HEK293 (cell line): ENCODE measurements around the gene ZDHHC24.

Experiments used
- CTCF ChIA-PET: fragments of 350-600 bp; formaldehyde crosslinking; extraction: SDS; loops from one replicate; lab custom pipeline; 2021; ENCODE audit warnings: antibody characterized with exemption; lab: Yijun Ruan, JAX
- POLR2A ChIA-PET: fragments of 300-600 bp; formaldehyde crosslinking; extraction: SDS; loops from one replicate; lab custom pipeline; 2020; ENCODE audit warnings: antibody characterized with exemption, inconsistent platforms; lab: Yijun Ruan, JAX
- H3K27ac ChIP-seq: fragments of 200-500 bp; sonication (Bioruptor generic); 2 replicates; pipeline ENCODE4 v1.5.1; 2014; ENCODE audit warnings: low read depth, low read length, control low read depth, inconsistent platforms; ENCODE audit errors: extremely low read depth
- H3K36me3 ChIP-seq, 2 experiments: fragments of 200-500 bp in 1 of 2; sonication (Bioruptor generic) in 1 of 2; 1 replicate in 1 of 2; 2 replicates in 1 of 2; pipeline ENCODE4 v1.5.1; 2014 to 2017; ENCODE audit warnings: inconsistent platforms in 2 of 2, low read length in 2 of 2; ENCODE audit not compliant: control insufficient read depth in 2 of 2, insufficient read depth in 1 of 2
- H3K4me1 ChIP-seq: fragments of 200-500 bp; sonication (Bioruptor generic); 2 replicates; pipeline ENCODE4 v1.5.1; 2014; ENCODE audit warnings: mild to moderate bottlenecking, low read length, inconsistent platforms; ENCODE audit not compliant: control insufficient read depth, insufficient read depth
- H3K4me3 ChIP-seq: 2 replicates; pipeline ENCODE4 v1.5.1; 2011; ENCODE audit warnings: low read depth, mild to moderate bottlenecking, control low read depth, low read length, moderate library complexity
- H3K9me3 ChIP-seq: fragments of 200-500 bp; sonication (Bioruptor generic); 2 replicates; pipeline ENCODE4 v1.5.1; 2014; ENCODE audit warnings: low read depth, low read length, inconsistent platforms; ENCODE audit not compliant: control insufficient read depth, insufficient read depth
- BCL11B ChIP-seq: fragments of 450-650 bp; formaldehyde crosslinking; IDR thresholded peaks from 2 replicates; pipeline ENCODE4 v1.5.1; 2016; ENCODE audit warnings: low read depth, missing biosample characterization, missing genetic modification characterization
- REST ChIP-seq: fragments of 450-650 bp; formaldehyde crosslinking; IDR thresholded peaks from 2 replicates; pipeline ENCODE4 v1.5.1; 2016; ENCODE audit warnings: missing biosample characterization, missing genetic modification characterization
- SCRT1 ChIP-seq: fragments of 450-650 bp; formaldehyde crosslinking; IDR thresholded peaks from 2 replicates; pipeline ENCODE4 v1.5.1; 2016; ENCODE audit warnings: missing biosample characterization, missing genetic modification characterization, borderline replicate concordance
- SCRT2 ChIP-seq: fragments of 450-650 bp; formaldehyde crosslinking; IDR thresholded peaks from 2 replicates; pipeline ENCODE4 v1.5.1; 2016; ENCODE audit warnings: missing biosample characterization, missing genetic modification characterization
- ZBTB20 ChIP-seq: fragments of 450-650 bp; formaldehyde crosslinking; IDR thresholded peaks from 2 replicates; pipeline ENCODE4 v1.5.1; 2016; ENCODE audit warnings: missing biosample characterization, missing genetic modification characterization
- ZFHX2 ChIP-seq: fragments of 450-650 bp; formaldehyde crosslinking; conservative IDR thresholded peaks from 2 replicates; pipeline ENCODE4 v1.5.1; 2016; ENCODE audit warnings: missing biosample characterization, missing genetic modification characterization
- ZFP69B ChIP-seq: fragments of 450-650 bp; formaldehyde crosslinking; IDR thresholded peaks from 2 replicates; pipeline ENCODE4 v1.5.1; 2016; ENCODE audit warnings: missing biosample characterization, missing genetic modification characterization
- ZNF10 ChIP-seq: fragments of 450-650 bp; formaldehyde crosslinking; IDR thresholded peaks from 2 replicates; pipeline ENCODE4 v1.5.1; 2017; ENCODE audit warnings: missing biosample characterization, missing genetic modification characterization
- ZNF184 ChIP-seq: fragments of 450-650 bp; IDR thresholded peaks from 2 replicates; pipeline ENCODE4 v1.5.1; 2018; ENCODE audit warnings: missing biosample characterization, mild to moderate bottlenecking, missing genetic modification characterization
- ZNF280D ChIP-seq: fragments of 450-650 bp; formaldehyde crosslinking; IDR thresholded peaks from 2 replicates; pipeline ENCODE4 v1.5.1; 2016; ENCODE audit warnings: missing biosample characterization, missing genetic modification characterization
- ZNF311 ChIP-seq: fragments of 450-650 bp; formaldehyde crosslinking; IDR thresholded peaks from 2 replicates; pipeline ENCODE4 v1.5.1; 2017; ENCODE audit warnings: missing biosample characterization, missing genetic modification characterization, borderline replicate concordance
- ZNF335 ChIP-seq: fragments of 450-650 bp; formaldehyde crosslinking; conservative IDR thresholded peaks from 2 replicates; pipeline ENCODE4 v1.5.1; 2016; ENCODE audit warnings: missing biosample characterization, missing genetic modification characterization
- ZNF530 ChIP-seq: fragments of 450-650 bp; formaldehyde crosslinking; IDR thresholded peaks from 2 replicates; pipeline ENCODE4 v1.5.1; 2016; ENCODE audit warnings: low read depth, missing biosample characterization, missing genetic modification characterization
- ZNF621 ChIP-seq: fragments of 450-650 bp; formaldehyde crosslinking; IDR thresholded peaks from 2 replicates; pipeline ENCODE4 v1.5.1; 2017; ENCODE audit warnings: missing biosample characterization, missing genetic modification characterization
- ZNF837 ChIP-seq: fragments of 450-650 bp; formaldehyde crosslinking; IDR thresholded peaks from 2 replicates; pipeline ENCODE4 v1.5.1; 2016; ENCODE audit warnings: missing biosample characterization, missing genetic modification characterization
- TF ChIP-seq, protein P1 (sequence below): fragments of 450-650 bp; formaldehyde crosslinking; IDR thresholded peaks from 2 replicates; pipeline ENCODE4 v1.5.1; 2016; ENCODE audit warnings: missing biosample characterization, missing genetic modification characterization
- TF ChIP-seq, protein P2 (sequence below): fragments of 450-650 bp; formaldehyde crosslinking; IDR thresholded peaks from 2 replicates; pipeline ENCODE4 v1.5.1; 2016; ENCODE audit warnings: missing biosample characterization, missing genetic modification characterization

ZDHHC24 gene

DNA sequence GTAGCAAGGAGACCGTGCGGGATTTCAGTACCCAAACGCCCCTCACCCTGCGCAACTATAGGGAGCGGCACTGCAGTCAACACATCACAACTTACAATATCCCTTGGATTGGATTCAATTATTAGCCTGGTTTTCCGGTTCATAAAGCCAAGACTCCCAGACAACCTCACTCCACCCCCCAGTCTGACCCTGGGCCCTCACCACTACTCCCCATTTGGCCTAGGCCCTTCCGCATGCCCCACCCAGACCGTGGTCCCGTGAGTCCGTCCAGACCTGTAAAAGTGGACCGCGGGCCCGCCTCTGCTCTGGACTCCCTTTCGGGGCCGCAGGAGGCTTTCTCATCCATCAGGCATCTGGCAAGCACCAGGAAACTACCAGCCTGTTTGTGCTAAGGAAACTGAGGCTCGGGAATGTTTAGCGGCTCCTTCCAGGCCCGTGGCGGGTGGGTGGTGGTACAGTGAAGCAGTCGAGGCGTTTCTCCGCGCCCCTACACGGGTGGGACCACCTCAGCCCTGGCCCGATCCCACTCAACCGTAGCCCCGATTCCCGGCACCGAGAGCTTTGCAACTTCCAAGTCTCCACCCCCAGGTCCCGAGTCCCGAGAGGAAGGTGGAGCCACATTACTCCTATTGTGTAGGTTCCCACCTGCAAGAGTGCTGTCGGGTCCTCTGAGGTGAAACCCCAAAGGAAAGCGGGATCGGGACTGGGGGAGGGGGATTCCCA is 66.3 kb downstream of the ZDHHC24 start:
- Histone ChIP-seq H3K4me3 (peak overlapping the region; percentile 73), H3K9me3 (no peaks in the 10 kb centered on the region), H3K27ac (peak overlapping the region; percentile 77), H3K36me3 (peaks cover 0 to 27% of the 10 kb centered on the region in 2 experiments; a peak in 2 of 3 replicates), H3K4me1 (no peaks in the 10 kb centered on the region)
- POLR2A ChIA-PET = interaction anchor here (1.0 to 3.6 kb wide), 16 partner anchors 11 to 376 kb away, joined by 3 to 64 read pairs (median 5); partner anchors contain the start of genes ACTN3, BBS1, MRPL11 and PELI3
- CTCF ChIA-PET = interaction anchor here (0.6 to 2.6 kb wide), 10 partner anchors 10 to 230 kb away, joined by 3 to 20 read pairs (median 4); partner anchors contain the start of genes MRPL11 and RBM4B
- TF ChIP-seq SCRT2 (tag by site-specific recombination) (peak; percentile 83; the same call in 1 of the 2 replicates), ZNF311 (no peak), REST (no peak), BCL11B (tag by site-specific recombination) (no peak), ZNF335 (tag by site-specific recombination) (peak; percentile 6; the same call in 1 of the 2 replicates), ZNF184 (tag by site-specific recombination) (no peak), ZBTB20 (peak; percentile 83), ZFP69B (tag by site-specific recombination) (peak; percentile 57), ZNF10 (tag by site-specific recombination) (no peak), ZNF530 (no peak), ZNF280D (tag by site-specific recombination) (no peak), ZNF837 (tag by site-specific recombination) (no peak), SCRT1 (tag by site-specific recombination) (peak; percentile 50; the same call in 1 of the 2 replicates), ZNF621 (no peak), ZFHX2 (tag by site-specific recombination) (0 out of 2 replicates have a peak, but pooled peaks have one; percentile 19)
- TF ChIP-seq, protein P1, sequence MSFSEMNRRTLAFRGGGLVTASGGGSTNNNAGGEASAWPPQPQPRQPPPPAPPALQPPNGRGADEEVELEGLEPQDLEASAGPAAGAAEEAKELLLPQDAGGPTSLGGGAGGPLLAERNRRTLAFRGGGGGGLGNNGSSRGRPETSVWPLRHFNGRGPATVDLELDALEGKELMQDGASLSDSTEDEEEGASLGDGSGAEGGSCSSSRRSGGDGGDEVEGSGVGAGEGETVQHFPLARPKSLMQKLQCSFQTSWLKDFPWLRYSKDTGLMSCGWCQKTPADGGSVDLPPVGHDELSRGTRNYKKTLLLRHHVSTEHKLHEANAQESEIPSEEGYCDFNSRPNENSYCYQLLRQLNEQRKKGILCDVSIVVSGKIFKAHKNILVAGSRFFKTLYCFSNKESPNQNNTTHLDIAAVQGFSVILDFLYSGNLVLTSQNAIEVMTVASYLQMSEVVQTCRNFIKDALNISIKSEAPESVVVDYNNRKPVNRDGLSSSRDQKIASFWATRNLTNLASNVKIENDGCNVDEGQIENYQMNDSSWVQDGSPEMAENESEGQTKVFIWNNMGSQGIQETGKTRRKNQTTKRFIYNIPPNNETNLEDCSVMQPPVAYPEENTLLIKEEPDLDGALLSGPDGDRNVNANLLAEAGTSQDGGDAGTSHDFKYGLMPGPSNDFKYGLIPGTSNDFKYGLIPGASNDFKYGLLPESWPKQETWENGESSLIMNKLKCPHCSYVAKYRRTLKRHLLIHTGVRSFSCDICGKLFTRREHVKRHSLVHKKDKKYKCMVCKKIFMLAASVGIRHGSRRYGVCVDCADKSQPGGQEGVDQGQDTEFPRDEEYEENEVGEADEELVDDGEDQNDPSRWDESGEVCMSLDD (tag by site-specific recombination) = no peak
- TF ChIP-seq, protein P2, sequence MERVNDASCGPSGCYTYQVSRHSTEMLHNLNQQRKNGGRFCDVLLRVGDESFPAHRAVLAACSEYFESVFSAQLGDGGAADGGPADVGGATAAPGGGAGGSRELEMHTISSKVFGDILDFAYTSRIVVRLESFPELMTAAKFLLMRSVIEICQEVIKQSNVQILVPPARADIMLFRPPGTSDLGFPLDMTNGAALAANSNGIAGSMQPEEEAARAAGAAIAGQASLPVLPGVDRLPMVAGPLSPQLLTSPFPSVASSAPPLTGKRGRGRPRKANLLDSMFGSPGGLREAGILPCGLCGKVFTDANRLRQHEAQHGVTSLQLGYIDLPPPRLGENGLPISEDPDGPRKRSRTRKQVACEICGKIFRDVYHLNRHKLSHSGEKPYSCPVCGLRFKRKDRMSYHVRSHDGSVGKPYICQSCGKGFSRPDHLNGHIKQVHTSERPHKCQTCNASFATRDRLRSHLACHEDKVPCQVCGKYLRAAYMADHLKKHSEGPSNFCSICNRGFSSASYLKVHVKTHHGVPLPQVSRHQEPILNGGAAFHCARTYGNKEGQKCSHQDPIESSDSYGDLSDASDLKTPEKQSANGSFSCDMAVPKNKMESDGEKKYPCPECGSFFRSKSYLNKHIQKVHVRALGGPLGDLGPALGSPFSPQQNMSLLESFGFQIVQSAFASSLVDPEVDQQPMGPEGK (tag by site-specific recombination) = no peak
- TF ChIP-seq, all 188 proteins: peak for 6
